ENCODE data around the gene DNM1L. TPM values are rescaled to one million over a fixed set of nuclear protein-coding genes. Genes with fewer than 3 reads are reported as not detected.

Gene DNM1L
- total and polyA plus RNA-seq, 2 donors (not counting 3 experiments of a cell fraction or from before 2014, with no cell fraction given), result 24.6 to 103 TPM

- no TSS peak for BruUV-seq (replicated peaks)
- H3K9me3 ChIP-seq (replicated peaks; ENCODE audit: control insufficient read depth, insufficient read depth, low read length), result no peaks in the 10 kb centered on the region
- no peaks in the 10 kb centered on the region for H3K36me3 ChIP-seq (ENCODE audit: control insufficient read depth in 2 of 2, extremely low read depth in 1 of 2, insufficient read depth in 2 of 2, low read length in 2 of 2)
- dilution Hi-C loops (cut with MboI; ENCODE audit: extremely low pct_ligation_motif_present, low sequenced_read_pairs) (no loop called here), intact Hi-C loops (cut with micrococcal nuclease) (loop anchor here (1.0 to 10.0 kb wide), 5 partner anchors 217 to 1017 kb away; partner anchors contain the start of genes ETFBKMT and FGD4)
- H3K4me2 ChIP-seq (ENCODE audit: insufficient read depth, low read length), result peak overlapping the region; percentile 8
- H3K9ac ChIP-seq (replicated peaks; ENCODE audit: extremely low read depth, insufficient read depth, low read length), result no peak overlapping the region
- H2AFZ ChIP-seq (ENCODE audit: low read depth, low read length), result no peak overlapping the region
- H3K27ac ChIP-seq (ENCODE audit: insufficient read depth, low read depth, low read length), result no peak overlapping the region
- no peak overlapping the region for H3K4me3 ChIP-seq (replicated peaks in 1 of 3; ENCODE audit: insufficient read depth in 1 of 3, low read depth in 1 of 3, low read length in 3 of 3)
- FAIRE-seq (peak; percentile 92), DNase-seq (ENCODE audit: low read depth, low spot score) (peak; percentile 85)
- H3K27me3 ChIP-seq (ENCODE audit: control insufficient read depth in 2 of 2, insufficient read depth in 2 of 2, low read length in 2 of 2), result no peaks in the 10 kb centered on the region
- H3K79me2 ChIP-seq (ENCODE audit: control insufficient read depth, insufficient read depth, low read length), result no peaks in the 10 kb centered on the region
- peaks cover 6% of the 10 kb centered on the region for H3K4me1 ChIP-seq (ENCODE audit: control insufficient read depth, extremely low read depth, insufficient read depth, low read length)
- no peaks in the 10 kb centered on the region for H4K20me1 ChIP-seq (replicated peaks; ENCODE audit: control insufficient read depth, extremely low read depth, insufficient read depth, low read length)
- H3K9me1 ChIP-seq (replicated peaks; ENCODE audit: control insufficient read depth, extremely low read depth, insufficient read depth, low read length), result no peaks in the 10 kb centered on the region
- CTCF ChIA-PET, result interaction anchor here (0.6 to 4.6 kb wide), 37 partner anchors 10 to 1019 kb away, joined by 3 to 95 read pairs (median 4); partner anchors contain the start of gene FGD4
- TF ChIP-seq JUN (IDR thresholded peaks at IDR 0.05; ENCODE audit: borderline replicate concordance, insufficient read depth, insufficient read length, low read depth) (no peak), CTCF (IDR thresholded peaks at IDR 0.05; ENCODE audit: extremely low read depth in 1 of 2, insufficient read depth in 1 of 2, low read depth in 1 of 2, low read length in 2 of 2) (peak; percentile 45 to 65)
- POLR2A ChIA-PET, result no interaction called here
Observed at GRCh38 chr12:32671930-32672780, 6.9 kb upstream of the DNM1L start.

- Histone ChIP-seq H3K27me3 (ENCODE audit: control insufficient read depth in 2 of 2, insufficient read depth in 2 of 2, low read length in 2 of 2) (no peaks in the 10 kb centered on the region), H3K9me1 (replicated peaks; ENCODE audit: control insufficient read depth, extremely low read depth, insufficient read depth, low read length) (no peaks in the 10 kb centered on the region), H3K79me2 (ENCODE audit: control insufficient read depth, insufficient read depth, low read length) (peaks cover 50% of the 10 kb centered on the region), H3K4me2 (ENCODE audit: insufficient read depth, low read length) (peak overlapping the region; percentile 73), H3K4me1 (ENCODE audit: control insufficient read depth, extremely low read depth, insufficient read depth, low read length) (peaks cover 11% of the 10 kb centered on the region), H3K9ac (replicated peaks; ENCODE audit: extremely low read depth, insufficient read depth, low read length) (peak overlapping the region; percentile 68), H4K20me1 (replicated peaks; ENCODE audit: control insufficient read depth, extremely low read depth, insufficient read depth, low read length) (no peaks in the 10 kb centered on the region), H3K9me3 (replicated peaks; ENCODE audit: control insufficient read depth, insufficient read depth, low read length) (no peaks in the 10 kb centered on the region), H3K27ac (ENCODE audit: insufficient read depth, low read depth, low read length) (peak overlapping the region; percentile 29), H2AFZ (ENCODE audit: low read depth, low read length) (peak overlapping the region; percentile 76), H3K4me3 (replicated peaks in 1 of 3; ENCODE audit: insufficient read depth in 1 of 3, low read depth in 1 of 3, low read length in 3 of 3) (peak overlapping the region; percentile 30 to 91 (median 74)), H3K36me3 (ENCODE audit: control insufficient read depth in 2 of 2, extremely low read depth in 1 of 2, insufficient read depth in 2 of 2, low read length in 2 of 2) (no peaks in the 10 kb centered on the region)
- no TSS peak for BruUV-seq (replicated peaks)
- peak; percentile 10 for TF ChIP-seq POLR2AphosphoS5 (IDR thresholded peaks at IDR 0.05; ENCODE audit: insufficient read depth, low read depth, low read length)
- TF ChIP-seq JUN (IDR thresholded peaks at IDR 0.05; ENCODE audit: borderline replicate concordance, insufficient read depth, insufficient read length, low read depth), result no peak
- CTCF ChIA-PET, result interaction anchor here (0.9 to 1.2 kb wide), 5 partner anchors 10 to 1343 kb away, joined by 3 read pairs; partner anchors contain the start of genes ALG10 and YARS2
- peak; percentile 31 for FAIRE-seq
- intact Hi-C loops (cut with micrococcal nuclease) (loop anchor here (2.0 to 10.0 kb wide), 4 partner anchors 75 to 1343 kb away; partner anchors contain the start of genes ALG10, ETFBKMT and YARS2), dilution Hi-C loops (cut with MboI; ENCODE audit: extremely low pct_ligation_motif_present, low sequenced_read_pairs) (no loop called here)
- peak; percentile 59 for DNase-seq (ENCODE audit: low read depth, low spot score)
- POLR2A ChIA-PET, result no interaction called here
Observed at GRCh38 chr12:32679920-32680237, 778 bp downstream of the DNM1L start.

Data from endothelial cell of umbilical vein (primary cell).